ENCODE measurements around the gene CD274.

CD274 gene

DNA sequence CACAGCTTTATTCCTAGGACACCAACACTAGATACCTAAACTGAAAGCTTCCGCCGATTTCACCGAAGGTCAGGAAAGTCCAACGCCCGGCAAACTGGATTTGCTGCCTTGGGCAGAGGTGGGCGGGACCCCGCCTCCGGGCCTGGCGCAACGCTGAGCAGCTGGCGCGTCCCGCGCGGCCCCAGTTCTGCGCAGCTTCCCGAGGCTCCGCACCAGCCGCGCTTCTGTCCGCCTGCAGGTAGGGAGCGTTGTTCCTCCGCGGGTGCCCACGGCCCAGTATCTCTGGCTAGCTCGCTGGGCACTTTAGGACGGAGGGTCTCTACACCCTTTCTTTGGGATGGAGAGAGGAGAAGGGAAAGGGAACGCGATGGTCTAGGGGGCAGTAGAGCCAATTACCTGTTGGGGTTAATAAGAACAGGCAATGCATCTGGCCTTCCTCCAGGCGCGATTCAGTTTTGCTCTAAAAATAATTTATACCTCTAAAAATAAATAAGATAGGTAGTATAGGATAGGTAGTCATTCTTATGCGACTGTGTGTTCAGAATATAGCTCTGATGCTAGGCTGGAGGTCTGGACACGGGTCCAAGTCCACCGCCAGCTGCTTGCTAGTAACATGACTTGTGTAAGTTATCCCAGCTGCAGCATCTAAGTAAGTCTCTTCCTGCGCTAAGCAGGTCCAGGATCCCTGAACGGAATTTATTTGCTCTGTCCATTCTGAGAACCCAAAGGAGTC lies at the start of gene CD274:
Gene CD274 (plus strand): TSS at position 184 of the 733 bp plus-strand sequence. CDS start 5,572 bp downstream, outside the sequence.
- Mint-ChIP-seq H3K4me3 (peak within 1 kb of the TSS; percentile 91), H3K4me1 (peaks cover 39% of the 10 kb centered on the region), H3K36me3 (ENCODE audit: insufficient read depth) (peaks cover 9% of the 10 kb centered on the region), H3K9me3 (no peaks in the 10 kb centered on the region), H3K27ac (ENCODE audit: low read depth) (peak within 1 kb of the TSS; percentile 97), H3K27me3 (no peaks in the 10 kb centered on the region)
- ATAC-seq (replicated peaks; ENCODE audit: extremely low read depth, poor library complexity, severe bottlenecking) (peak; percentile 90), DNase-seq (ENCODE audit: low spot score in 2 of 2) (peak; percentile 62 to 64)

DNA sequence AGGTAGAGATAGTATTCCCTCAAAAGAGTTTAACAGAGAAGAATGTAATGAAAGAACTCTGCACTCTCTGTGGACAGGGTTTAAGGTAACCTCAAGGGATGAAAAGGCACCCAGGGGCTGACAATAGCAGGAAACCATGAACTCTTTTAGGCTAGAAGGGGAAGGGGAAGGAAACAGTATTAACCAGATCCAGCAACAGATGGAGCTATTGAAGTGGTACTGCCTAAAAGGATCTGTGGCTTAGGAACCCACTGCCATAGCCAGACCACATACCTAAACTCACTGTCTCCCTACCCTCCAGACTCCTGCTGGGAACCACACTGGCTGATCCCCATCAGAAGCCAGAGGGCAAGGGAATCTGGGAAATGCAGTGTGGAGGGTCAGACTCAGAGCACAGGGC lies 48.1 kb upstream of the CD274 start:
- ATAC-seq (replicated peaks; ENCODE audit: extremely low read depth, poor library complexity, severe bottlenecking), result no peak
- Mint-ChIP-seq H3K36me3 (ENCODE audit: insufficient read depth) (peaks cover 2% of the 10 kb centered on the region), H3K27ac (ENCODE audit: low read depth) (no peak overlapping the region)

DNA sequence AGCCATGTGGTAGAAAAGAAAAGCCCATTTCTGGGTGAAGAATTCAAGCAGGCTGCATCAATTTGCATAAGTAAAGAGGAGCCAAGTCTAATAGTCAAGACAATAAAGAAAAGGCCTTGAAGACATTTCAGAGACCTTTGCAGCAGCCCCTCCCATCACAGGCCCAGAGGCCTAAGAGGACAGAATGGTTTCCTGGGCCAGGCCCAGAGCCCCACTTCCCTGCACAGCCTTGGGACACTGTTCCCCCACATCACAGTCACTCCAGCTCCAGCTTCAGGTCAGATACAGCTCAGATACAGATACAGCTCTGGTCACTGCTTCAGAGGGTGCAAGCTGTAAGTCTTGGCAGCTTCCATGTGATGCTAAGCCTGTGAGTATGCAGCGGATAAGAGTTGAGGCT lies 41.7 kb upstream of the CD274 start:
- H3K36me3 Mint-ChIP-seq (ENCODE audit: insufficient read depth), result peaks cover 3% of the 10 kb centered on the region
- H3K27ac Mint-ChIP-seq (ENCODE audit: low read depth), result no peak overlapping the region
- H3K9me3 Mint-ChIP-seq, result peaks cover 6% of the 10 kb centered on the region
- ATAC-seq (replicated peaks; ENCODE audit: extremely low read depth, poor library complexity, severe bottlenecking) (no peak), DNase-seq (ENCODE audit: low spot score in 2 of 2) (no peak)
- H3K4me1 Mint-ChIP-seq, result peaks cover 7% of the 10 kb centered on the region
- no peak overlapping the region for H3K4me3 Mint-ChIP-seq
- no peaks in the 10 kb centered on the region for H3K27me3 Mint-ChIP-seq

More for the DNA sequence above, 48.1 kb upstream of the CD274 start:
- DNase-seq (ENCODE audit: low spot score in 2 of 2), result no peak
- Mint-ChIP-seq H3K4me3 (no peak overlapping the region), H3K9me3 (no peaks in the 10 kb centered on the region), H3K27me3 (no peaks in the 10 kb centered on the region), H3K4me1 (peaks cover 28% of the 10 kb centered on the region)

DNA sequence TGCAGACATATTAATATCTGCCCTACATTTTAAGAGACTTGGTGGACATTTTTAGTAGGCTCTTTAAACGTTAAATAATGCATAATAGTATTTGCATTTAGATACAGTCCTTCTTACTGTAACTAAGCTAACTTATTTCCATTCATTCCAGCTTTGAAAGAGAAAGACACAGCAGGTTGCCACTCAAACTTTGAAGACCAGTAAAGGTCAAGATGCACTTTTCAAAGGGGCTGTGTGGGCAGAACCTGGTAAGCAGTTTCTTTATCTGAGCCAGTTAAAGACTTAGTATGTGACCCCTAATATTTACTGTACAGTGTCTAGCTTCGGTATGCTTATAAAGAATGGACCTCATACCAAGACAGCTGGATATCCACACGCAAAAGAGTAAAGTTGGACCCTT lies 33.4 kb upstream of the CD274 start:
- Mint-ChIP-seq H3K27me3 (no peaks in the 10 kb centered on the region), H3K4me1 (peaks cover 17% of the 10 kb centered on the region), H3K27ac (ENCODE audit: low read depth) (no peak overlapping the region), H3K36me3 (ENCODE audit: insufficient read depth) (peaks cover 6% of the 10 kb centered on the region), H3K9me3 (no peaks in the 10 kb centered on the region), H3K4me3 (no peak overlapping the region)
- DNase-seq (ENCODE audit: low spot score in 2 of 2) (no peak), ATAC-seq (replicated peaks; ENCODE audit: extremely low read depth, poor library complexity, severe bottlenecking) (no peak)

DNA sequence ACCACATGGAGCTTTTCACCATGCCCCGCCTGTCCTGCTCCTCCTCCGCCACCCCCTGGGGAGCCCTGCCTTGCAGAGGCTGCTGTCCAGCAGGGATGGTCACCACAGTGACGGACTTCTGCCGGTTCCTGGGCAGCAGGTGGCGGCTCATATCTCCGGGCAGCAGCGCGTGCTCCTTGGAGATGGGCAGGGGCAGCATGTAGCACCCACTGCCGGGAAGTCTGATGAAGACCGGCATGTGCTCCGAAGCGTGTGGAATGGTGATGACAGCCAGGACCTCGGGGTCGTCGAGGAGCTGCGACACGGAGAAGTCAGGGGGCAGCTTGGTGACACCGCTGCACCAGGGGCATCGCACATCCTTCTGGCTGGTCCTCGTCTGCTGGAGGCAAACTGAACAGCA lies 31.9 kb upstream of the CD274 start:
- H3K36me3 Mint-ChIP-seq (ENCODE audit: insufficient read depth), result peaks cover 3% of the 10 kb centered on the region
- no peak overlapping the region for H3K27ac Mint-ChIP-seq (ENCODE audit: low read depth)
- H3K9me3 Mint-ChIP-seq, result no peaks in the 10 kb centered on the region
- DNase-seq (ENCODE audit: low spot score in 2 of 2) (no peak), ATAC-seq (replicated peaks; ENCODE audit: extremely low read depth, poor library complexity, severe bottlenecking) (no peak)
- peaks cover 17% of the 10 kb centered on the region for H3K4me1 Mint-ChIP-seq
- H3K27me3 Mint-ChIP-seq, result no peaks in the 10 kb centered on the region
- no peak overlapping the region for H3K4me3 Mint-ChIP-seq

DNA sequence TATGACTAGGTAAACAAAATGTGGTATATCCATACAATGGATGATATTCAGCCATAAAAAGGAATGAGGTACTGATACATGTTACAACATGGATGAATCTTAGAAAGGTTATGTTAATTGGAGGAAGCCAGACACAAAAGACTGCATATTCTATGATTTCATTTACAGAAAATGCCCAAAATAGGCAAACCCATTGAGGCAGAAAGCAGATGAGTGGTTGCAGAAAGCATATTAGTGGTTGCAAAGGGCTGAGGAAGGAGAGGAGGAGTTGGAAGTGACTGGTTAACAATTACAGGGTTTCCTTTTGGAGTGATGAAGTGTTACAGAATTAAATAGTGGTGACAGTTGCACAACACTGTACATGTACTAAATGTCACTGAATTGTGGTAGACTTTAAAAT lies 30.4 kb upstream of the CD274 start:
- H3K36me3 Mint-ChIP-seq (ENCODE audit: insufficient read depth), result peaks cover 3% of the 10 kb centered on the region
- no peaks in the 10 kb centered on the region for H3K9me3 Mint-ChIP-seq
- peaks cover 13% of the 10 kb centered on the region for H3K4me1 Mint-ChIP-seq
- no peak for DNase-seq (ENCODE audit: low spot score in 2 of 2)
- ATAC-seq (replicated peaks; ENCODE audit: extremely low read depth, poor library complexity, severe bottlenecking), result no peak
- H3K27ac Mint-ChIP-seq (ENCODE audit: low read depth), result no peak overlapping the region
- no peaks in the 10 kb centered on the region for H3K27me3 Mint-ChIP-seq
- H3K4me3 Mint-ChIP-seq, result no peak overlapping the region

DNA sequence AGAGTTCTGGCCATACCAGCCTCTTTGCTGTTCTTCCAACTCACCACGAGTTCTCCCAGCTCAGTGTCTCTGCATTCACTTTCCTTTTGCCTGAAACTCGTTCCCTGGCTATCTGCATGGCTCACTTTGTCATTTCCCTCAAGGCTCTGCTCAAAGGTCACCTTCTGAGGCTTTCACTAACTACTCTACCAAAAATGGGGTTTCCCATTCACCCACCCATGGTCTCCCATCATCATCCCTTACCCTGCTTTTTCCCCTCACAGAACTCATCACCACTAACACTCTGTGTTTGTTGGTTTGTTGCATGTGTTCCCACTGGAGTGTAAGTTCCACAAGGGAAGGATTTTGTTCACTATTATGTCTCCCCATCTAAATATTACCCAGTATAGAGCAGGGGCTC lies 29.2 kb upstream of the CD274 start:
- H3K27me3 Mint-ChIP-seq, result no peaks in the 10 kb centered on the region
- H3K36me3 Mint-ChIP-seq (ENCODE audit: insufficient read depth), result peaks cover 3% of the 10 kb centered on the region
- H3K4me1 Mint-ChIP-seq, result peaks cover 6% of the 10 kb centered on the region
- no peak for DNase-seq (ENCODE audit: low spot score in 2 of 2)
- ATAC-seq (replicated peaks; ENCODE audit: extremely low read depth, poor library complexity, severe bottlenecking), result no peak
- no peak overlapping the region for H3K4me3 Mint-ChIP-seq
- H3K27ac Mint-ChIP-seq (ENCODE audit: low read depth), result no peak overlapping the region
- H3K9me3 Mint-ChIP-seq, result no peaks in the 10 kb centered on the region

DNA sequence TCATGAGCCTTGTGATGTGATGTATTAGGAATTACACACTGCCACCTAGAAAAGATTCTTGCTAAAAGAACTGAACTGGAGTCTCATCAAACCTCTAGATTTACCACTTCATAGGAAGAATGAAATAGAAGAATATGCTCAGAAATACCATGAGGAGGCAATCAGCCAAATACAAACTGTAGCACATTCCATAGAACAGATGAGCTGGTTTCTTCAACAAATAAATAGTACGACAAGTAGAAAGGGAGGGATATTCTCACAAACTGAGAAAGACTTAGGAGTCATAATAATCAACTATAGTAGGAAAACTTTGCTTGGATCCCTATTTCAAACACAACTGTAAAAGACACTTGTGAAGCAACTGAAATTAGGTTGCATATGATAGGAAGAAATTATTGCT lies 28.1 kb upstream of the CD274 start:
- H3K4me3 Mint-ChIP-seq, result no peak overlapping the region
- no peak for ATAC-seq (replicated peaks; ENCODE audit: extremely low read depth, poor library complexity, severe bottlenecking)
- H3K27me3 Mint-ChIP-seq, result no peaks in the 10 kb centered on the region
- no peak for DNase-seq (ENCODE audit: low spot score in 2 of 2)
- peaks cover 3% of the 10 kb centered on the region for H3K36me3 Mint-ChIP-seq (ENCODE audit: insufficient read depth)
- H3K9me3 Mint-ChIP-seq, result no peaks in the 10 kb centered on the region
- H3K27ac Mint-ChIP-seq (ENCODE audit: low read depth), result no peak overlapping the region
- peaks cover 6% of the 10 kb centered on the region for H3K4me1 Mint-ChIP-seq

DNA sequence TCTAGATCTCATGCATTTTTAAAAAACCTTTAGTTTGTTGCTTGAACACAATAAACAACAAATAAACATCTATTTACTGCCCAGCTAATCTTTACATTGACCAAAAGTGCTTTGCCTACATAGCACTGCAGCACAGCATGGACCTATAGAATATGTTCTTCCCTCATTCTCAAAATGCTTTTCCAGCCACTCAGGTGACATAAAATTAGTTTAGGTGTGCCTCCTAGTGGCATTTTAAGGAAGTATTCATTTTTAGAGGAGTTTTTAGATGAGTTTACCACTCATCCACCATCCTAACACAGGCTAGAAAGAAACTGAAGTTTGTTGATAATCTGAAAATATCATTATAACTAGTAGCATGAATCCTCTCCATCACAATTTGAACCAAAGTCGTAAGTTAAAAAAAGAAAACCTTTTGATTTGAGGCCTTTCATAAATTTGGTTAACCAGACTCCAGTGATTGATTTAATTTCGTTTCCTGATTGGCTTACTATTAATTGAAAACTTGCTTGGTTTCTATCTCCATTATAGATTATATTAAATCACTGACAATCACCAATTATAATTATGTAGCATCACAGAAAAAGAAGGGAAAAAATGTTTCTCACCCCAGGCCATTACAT lies 25.2 kb upstream of the CD274 start:
- no peak overlapping the region for H3K4me3 Mint-ChIP-seq
- H3K27me3 Mint-ChIP-seq, result no peaks in the 10 kb centered on the region
- H3K27ac Mint-ChIP-seq (ENCODE audit: low read depth), result no peak overlapping the region
- ATAC-seq (replicated peaks; ENCODE audit: extremely low read depth, poor library complexity, severe bottlenecking) (peak; percentile 28), DNase-seq (ENCODE audit: low spot score in 2 of 2) (no peak)
- peaks cover 2% of the 10 kb centered on the region for H3K36me3 Mint-ChIP-seq (ENCODE audit: insufficient read depth)
- peaks cover 2% of the 10 kb centered on the region for H3K4me1 Mint-ChIP-seq
- no peaks in the 10 kb centered on the region for H3K9me3 Mint-ChIP-seq

DNA sequence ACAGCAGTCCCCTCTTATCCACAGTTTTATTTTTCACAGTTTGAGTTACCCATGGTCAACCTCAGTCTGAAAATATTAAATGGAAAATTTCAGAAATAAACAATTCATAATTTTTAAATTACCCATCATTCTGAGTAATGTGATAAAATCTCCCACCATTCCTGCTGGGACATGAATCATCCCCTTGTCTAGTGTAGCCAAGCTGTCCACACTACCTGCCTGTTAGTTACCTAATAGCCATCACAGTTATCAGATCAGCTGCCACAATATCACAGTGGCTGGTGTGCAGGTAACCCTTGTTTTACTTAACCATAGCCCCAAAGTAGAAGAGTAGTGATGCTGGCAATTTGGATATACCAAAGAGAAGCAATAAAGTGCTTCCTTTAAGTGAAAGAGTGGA lies 23.3 kb upstream of the CD274 start:
- Mint-ChIP-seq H3K9me3 (no peaks in the 10 kb centered on the region), H3K27ac (ENCODE audit: low read depth) (no peak overlapping the region), H3K4me1 (no peaks in the 10 kb centered on the region), H3K4me3 (no peak overlapping the region), H3K36me3 (ENCODE audit: insufficient read depth) (peaks cover 7% of the 10 kb centered on the region), H3K27me3 (no peaks in the 10 kb centered on the region)
- no peak for DNase-seq (ENCODE audit: low spot score in 2 of 2)
- ATAC-seq (replicated peaks; ENCODE audit: extremely low read depth, poor library complexity, severe bottlenecking), result no peak

DNA sequence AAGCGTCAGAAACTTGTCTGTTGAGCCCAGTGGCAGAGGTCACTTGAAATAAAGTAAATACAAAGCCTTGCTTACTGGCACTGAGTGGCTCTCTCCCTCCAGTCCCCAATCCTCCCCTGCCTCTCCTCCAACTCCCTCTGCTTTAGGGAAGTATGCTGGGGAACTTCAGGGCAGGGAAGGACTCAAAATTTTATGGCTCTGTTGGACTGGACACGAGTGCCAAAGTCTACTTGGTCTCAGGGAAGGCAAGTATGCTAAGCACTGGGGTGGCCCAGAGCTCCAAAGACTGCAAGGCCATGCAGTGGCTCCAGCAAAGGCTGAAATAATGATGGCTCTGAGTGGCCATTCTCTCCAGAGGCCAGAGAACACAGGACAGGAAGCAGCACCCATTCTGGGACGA lies 22.2 kb upstream of the CD274 start:
- Mint-ChIP-seq H3K9me3 (no peaks in the 10 kb centered on the region), H3K27ac (ENCODE audit: low read depth) (no peak overlapping the region), H3K4me3 (no peak overlapping the region), H3K27me3 (no peaks in the 10 kb centered on the region), H3K36me3 (ENCODE audit: insufficient read depth) (peaks cover 9% of the 10 kb centered on the region), H3K4me1 (no peaks in the 10 kb centered on the region)
- ATAC-seq (replicated peaks; ENCODE audit: extremely low read depth, poor library complexity, severe bottlenecking) (no peak), DNase-seq (ENCODE audit: low spot score in 2 of 2) (no peak)

DNA sequence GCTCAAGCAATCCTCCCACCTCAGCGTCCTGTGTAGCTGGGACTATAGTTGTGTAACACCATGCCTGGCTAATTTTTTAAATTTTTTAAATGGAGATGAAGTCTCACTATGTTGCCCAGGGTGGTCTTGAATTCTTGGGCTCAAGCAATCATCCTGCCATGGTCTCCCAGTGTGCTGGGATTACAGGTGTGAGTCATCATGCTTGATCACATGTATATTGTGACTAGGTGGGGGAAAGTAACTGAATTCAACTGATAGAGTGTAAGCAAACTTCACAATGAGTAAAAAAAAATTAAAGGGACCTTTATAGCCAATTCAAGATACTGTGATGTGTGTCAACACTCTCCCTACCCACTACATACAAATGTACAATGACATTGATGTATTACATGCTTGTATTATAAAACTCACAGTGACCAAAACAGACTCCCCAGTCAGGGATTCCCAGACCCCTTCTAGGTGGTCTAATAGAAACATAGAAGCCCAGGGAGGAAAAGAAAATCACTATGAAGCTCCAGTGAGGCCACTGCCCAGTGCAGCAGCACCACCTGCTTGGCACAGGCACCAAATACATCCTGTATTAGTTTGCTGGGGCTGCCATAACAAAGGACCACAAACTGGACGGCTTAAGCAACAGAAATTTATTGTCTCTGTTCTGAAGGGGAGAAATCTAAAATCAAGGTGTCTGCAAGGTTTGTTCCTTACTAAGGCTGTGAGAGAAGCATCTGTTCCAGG lies 21.4 kb upstream of the CD274 start:
- ATAC-seq (replicated peaks; ENCODE audit: extremely low read depth, poor library complexity, severe bottlenecking) (no peak), DNase-seq (ENCODE audit: low spot score in 2 of 2) (no peak)
- H3K4me3 Mint-ChIP-seq, result no peak overlapping the region
- H3K9me3 Mint-ChIP-seq, result no peaks in the 10 kb centered on the region
- H3K27ac Mint-ChIP-seq (ENCODE audit: low read depth), result peak overlapping the region; percentile 10
- H3K4me1 Mint-ChIP-seq, result no peaks in the 10 kb centered on the region
- H3K27me3 Mint-ChIP-seq, result no peaks in the 10 kb centered on the region
- peaks cover 9% of the 10 kb centered on the region for H3K36me3 Mint-ChIP-seq (ENCODE audit: insufficient read depth)

All from central memory CD8-positive, alpha-beta T cell (primary cell).